GM12878 (cell line): ENCODE data around the gene KCNH5.

Experiments
- POLR2AphosphoS5 ChIP-seq: IDR thresholded peaks from 2 replicates; pipeline ENCODE4 v1.6.1; 2011; ENCODE audit warnings: mild to moderate bottlenecking, low read length, inconsistent platforms
- WRNIP1 ChIP-seq: IDR thresholded peaks from 2 replicates; pipeline ENCODE4 v1.6.1; 2011; ENCODE audit warnings: low read depth, low read length, improper control_type of control experiment, borderline replicate concordance
- ZSCAN29 ChIP-seq: fragments of 450-650 bp; IDR thresholded peaks from 2 replicates; pipeline ENCODE4 v1.6.1; 2017; ENCODE audit warnings: mild to moderate bottlenecking, moderate library complexity
- TF ChIP-seq, protein P1 (sequence below), 3 experiments: IDR thresholded peaks in 2 of 3; conservative IDR thresholded peaks in 1 of 3; 2 replicates each; pipeline ENCODE4 v1.5.1; 2011; ENCODE audit warnings: low read depth in 3 of 3, low read length in 3 of 3, mild to moderate bottlenecking in 3 of 3, control low read depth in 2 of 3, moderate library complexity in 2 of 3, inconsistent platforms in 1 of 3, mixed read lengths in 1 of 3; ENCODE audit not compliant: control insufficient read depth in 2 of 3, insufficient read depth in 1 of 3; ENCODE audit errors: extremely low read depth in 1 of 3
- TF ChIP-seq, protein P2 (sequence below): IDR thresholded peaks from 2 replicates; pipeline ENCODE4 v1.6.1; 2012; ENCODE audit warnings: mild to moderate bottlenecking, low read depth, low read length

DNA sequence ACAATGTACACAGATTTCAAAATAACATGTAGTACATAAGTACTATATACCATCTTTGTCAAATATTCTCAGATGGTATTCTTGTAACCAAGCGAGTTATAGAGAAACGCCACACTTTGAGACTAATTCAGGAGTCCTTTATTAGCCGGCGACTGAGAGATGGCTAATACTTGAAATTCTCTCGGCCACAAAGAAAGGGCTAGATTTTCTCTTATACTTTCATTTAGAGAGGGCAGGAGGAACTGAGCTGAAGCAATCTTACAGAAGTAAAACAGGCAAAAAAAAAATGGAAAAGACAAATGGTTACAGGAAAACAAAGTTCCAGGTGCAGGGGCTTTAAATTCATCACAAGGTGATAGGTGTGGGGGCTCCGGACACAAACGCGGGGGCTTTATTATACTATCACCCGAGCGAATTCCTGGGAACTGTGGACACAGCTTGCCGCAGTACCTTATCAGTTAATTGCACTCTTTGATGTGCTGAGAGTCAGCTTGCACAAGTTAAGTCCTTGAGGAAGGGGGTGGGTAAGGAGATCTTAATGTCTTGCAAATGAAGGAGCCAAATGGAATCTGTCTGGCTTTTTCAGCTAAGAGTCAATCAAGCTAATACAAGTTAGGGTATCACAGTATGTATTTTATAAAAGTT is 382.3 kb downstream of the KCNH5 start:
- TF ChIP-seq POLR2AphosphoS5 (no peak), WRNIP1 (no peak), ZSCAN29 (no peak)
- TF ChIP-seq, protein P1, sequence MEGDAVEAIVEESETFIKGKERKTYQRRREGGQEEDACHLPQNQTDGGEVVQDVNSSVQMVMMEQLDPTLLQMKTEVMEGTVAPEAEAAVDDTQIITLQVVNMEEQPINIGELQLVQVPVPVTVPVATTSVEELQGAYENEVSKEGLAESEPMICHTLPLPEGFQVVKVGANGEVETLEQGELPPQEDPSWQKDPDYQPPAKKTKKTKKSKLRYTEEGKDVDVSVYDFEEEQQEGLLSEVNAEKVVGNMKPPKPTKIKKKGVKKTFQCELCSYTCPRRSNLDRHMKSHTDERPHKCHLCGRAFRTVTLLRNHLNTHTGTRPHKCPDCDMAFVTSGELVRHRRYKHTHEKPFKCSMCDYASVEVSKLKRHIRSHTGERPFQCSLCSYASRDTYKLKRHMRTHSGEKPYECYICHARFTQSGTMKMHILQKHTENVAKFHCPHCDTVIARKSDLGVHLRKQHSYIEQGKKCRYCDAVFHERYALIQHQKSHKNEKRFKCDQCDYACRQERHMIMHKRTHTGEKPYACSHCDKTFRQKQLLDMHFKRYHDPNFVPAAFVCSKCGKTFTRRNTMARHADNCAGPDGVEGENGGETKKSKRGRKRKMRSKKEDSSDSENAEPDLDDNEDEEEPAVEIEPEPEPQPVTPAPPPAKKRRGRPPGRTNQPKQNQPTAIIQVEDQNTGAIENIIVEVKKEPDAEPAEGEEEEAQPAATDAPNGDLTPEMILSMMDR (IDR thresholded peaks at IDR 0.05 in 2 of 3, conservative IDR thresholded peaks at IDR 0.05 in 1 of 3; ENCODE audit: control insufficient read depth in 2 of 3, extremely low read depth in 1 of 3, insufficient read depth in 1 of 3, low read depth in 3 of 3, low read length in 3 of 3): no peak
- TF ChIP-seq, protein P2, sequence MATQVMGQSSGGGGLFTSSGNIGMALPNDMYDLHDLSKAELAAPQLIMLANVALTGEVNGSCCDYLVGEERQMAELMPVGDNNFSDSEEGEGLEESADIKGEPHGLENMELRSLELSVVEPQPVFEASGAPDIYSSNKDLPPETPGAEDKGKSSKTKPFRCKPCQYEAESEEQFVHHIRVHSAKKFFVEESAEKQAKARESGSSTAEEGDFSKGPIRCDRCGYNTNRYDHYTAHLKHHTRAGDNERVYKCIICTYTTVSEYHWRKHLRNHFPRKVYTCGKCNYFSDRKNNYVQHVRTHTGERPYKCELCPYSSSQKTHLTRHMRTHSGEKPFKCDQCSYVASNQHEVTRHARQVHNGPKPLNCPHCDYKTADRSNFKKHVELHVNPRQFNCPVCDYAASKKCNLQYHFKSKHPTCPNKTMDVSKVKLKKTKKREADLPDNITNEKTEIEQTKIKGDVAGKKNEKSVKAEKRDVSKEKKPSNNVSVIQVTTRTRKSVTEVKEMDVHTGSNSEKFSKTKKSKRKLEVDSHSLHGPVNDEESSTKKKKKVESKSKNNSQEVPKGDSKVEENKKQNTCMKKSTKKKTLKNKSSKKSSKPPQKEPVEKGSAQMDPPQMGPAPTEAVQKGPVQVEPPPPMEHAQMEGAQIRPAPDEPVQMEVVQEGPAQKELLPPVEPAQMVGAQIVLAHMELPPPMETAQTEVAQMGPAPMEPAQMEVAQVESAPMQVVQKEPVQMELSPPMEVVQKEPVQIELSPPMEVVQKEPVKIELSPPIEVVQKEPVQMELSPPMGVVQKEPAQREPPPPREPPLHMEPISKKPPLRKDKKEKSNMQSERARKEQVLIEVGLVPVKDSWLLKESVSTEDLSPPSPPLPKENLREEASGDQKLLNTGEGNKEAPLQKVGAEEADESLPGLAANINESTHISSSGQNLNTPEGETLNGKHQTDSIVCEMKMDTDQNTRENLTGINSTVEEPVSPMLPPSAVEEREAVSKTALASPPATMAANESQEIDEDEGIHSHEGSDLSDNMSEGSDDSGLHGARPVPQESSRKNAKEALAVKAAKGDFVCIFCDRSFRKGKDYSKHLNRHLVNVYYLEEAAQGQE: no peak
